GM21786 (cell line): ENCODE measurements around the gene PLCG2.
"Not testable (repeated sequence)": the region's sequence is repeated elsewhere in the genome, so short reads cannot be mapped to it uniquely, and the experiment has no call there.

Experiments used
- ATAC-seq: cut with Tn5 transposase; IDR thresholded peaks from one replicate; pipeline ENCODE4 v1.9.1; 2021; ENCODE audit not compliant: unreplicated experiment

Gene PLCG2

DNA sequence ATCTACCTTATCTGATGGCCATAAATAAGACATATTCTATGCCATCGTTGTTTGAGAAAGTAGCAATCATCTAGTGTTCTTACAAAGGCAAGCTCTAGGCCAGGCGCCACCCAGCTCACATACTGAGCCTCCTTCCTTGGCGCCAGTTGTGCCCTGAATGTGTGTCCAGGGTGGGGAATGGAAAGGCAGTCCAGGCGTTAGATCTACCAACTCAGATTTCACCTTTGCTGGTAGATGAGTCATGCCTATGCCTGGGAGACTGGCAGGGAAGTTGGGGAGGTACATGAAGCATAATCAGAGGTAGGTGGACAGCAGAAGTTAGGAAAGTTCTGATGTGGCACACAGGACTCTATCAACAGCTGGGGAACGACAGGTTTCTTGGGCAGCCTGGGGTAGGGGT lies 208.6 kb downstream of the PLCG2 start:
- ATAC-seq = no peak

DNA sequence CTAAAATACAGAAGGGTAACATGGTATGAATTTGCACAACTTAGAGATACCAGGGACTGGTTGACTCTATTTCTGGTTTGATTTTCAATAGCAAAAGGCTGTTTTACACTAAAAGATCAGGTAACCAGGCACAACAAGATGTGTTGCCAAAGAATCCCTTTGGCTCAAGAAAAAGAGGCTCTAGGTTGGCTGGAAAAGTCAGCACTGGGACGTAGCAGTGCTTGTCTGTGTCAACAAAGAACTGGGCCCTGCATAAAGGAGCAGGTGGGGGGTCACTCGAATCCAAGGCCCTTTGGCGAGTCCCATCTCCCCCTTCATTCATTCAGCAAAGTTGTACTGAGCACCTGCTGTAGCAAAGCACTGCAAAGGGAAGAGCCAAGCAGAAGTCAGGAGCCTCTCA lies 213.8 kb downstream of the PLCG2 start:
- no peak for ATAC-seq

DNA sequence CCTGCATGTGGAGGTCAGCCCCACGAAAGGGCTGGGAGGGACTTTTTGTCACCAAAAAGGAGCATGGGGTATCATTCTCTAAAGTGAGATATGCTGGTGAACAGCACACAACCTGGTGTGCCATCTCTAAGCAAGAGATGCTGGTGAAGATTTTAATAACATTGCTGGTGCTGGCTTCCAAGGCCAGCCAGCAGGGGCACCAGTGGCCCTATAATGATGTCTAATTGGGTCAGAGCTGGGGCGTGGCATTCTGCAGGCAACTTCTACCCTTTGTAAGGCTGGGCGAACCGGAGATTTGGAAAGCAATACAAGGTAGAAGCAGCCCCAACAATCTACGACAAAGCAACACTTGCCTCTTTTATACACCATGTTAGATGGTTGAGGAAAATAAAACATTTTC lies 215.4 kb downstream of the PLCG2 start:
- no peak for ATAC-seq

DNA sequence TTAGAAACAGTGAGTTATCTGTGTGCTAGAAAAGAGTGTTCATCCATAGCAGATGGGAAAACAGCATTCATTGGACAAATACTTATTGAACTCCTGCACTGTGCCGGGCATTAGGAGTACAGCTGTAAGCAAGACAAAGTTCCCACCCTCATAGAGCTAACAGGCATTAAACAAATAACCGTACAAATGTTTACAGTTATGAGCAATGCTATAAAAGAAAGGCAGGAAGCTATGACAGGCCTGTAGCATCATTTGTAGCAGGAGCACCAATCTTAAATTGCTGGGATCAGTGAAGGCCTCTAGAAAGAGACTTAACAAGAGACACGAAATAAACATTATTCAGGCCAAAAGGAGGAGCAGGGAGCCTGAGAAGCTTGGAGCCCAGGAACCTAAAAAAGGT lies 216.6 kb downstream of the PLCG2 start:
- ATAC-seq = no peak

DNA sequence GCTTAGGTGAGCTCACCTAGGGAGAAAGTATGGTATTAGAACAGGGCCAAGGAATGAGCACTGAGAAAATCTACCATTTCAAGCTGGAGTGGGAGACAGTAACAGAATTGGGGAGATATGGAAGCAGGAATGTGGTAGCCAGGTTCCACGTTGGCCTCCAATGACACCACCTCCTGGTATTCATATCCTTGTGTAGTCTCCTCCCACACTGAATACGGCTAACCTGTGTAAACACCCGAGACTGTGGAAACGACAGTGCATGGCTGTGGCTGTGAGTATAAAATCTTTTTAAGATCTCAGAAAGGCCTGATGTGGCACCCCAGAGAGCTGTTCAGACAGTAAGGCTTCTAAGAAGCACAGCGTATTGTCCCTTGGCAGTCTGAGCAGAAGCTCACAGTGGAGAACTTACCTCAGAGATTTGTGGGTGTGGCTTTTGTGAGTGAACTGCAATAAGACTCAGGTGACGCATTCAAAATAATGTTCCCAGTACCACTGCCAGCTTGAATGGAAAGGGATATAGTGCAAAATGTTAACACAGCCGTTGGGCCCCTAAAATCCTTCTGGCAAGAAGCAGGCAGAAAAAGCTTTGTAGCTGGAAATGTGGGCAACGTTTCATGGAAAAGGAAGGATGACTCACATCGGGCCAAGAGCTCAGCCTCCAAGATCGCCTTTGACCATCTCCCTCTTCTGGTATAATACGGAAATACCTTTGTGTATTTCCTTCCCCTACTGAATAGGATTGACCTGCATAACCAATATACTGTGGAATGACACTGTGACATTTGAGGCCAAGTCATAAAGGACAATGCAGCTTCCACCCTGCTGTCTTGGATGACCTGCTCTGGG lies 217.8 kb downstream of the PLCG2 start:
- ATAC-seq = no peak

DNA sequence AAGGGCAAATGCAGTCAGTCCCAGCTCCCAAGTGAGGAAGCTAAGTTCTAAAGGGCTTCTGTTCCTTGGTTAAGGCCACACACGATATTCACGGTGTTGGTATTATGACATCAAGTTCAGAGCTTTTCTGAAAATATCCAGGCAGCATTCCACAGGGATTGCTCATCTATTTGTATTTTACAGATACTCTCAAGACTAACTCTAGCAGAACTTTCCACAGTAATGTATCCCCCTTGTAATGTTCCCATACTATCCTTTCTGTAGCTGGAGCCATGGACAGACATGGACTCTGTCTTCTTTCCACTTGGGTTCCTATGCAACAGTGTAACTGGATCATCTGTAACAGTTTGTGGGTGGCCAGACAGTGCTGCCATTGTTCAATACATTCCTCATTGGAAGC lies 218.6 kb downstream of the PLCG2 start:
- no peak for ATAC-seq

DNA sequence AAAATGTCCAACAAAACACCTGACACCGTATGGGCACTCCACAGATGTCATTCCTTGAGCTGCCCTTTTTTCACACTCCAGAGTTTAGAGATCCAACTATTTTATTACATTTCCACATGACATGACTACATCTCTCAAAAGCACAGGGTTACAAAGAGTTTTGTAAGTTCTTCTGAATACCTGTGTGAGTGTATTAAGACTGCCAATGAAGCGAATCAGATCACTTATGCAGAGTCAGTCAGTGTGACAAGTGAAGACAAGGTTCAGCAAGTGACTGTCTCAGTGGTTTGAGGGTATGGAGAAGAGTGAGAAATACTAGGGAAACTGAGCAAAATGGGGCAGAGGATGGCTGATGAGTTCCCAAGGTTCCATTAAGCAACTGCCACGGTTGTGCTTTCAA lies 223.7 kb downstream of the PLCG2 start:
- no peak for ATAC-seq

DNA sequence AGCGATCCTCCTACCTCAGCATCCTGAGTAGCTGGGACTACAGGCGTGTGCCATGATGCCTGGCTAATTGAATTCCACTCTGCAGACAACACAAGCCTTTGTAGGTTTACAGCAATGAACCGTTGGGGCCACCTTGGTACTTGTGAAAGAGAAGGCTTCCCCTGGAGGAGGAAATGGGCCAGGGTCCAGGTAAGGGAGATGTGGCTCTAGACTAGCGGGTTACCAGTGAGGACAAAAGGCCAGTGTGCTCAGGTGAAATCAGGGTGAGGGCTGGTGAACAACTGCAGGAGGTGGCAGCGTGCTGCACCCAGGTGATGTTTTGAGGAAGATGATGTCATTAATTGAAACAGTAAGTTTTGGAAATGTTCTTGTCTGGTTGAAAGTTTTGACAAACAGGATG lies 225.5 kb downstream of the PLCG2 start:
- ATAC-seq = no peak

DNA sequence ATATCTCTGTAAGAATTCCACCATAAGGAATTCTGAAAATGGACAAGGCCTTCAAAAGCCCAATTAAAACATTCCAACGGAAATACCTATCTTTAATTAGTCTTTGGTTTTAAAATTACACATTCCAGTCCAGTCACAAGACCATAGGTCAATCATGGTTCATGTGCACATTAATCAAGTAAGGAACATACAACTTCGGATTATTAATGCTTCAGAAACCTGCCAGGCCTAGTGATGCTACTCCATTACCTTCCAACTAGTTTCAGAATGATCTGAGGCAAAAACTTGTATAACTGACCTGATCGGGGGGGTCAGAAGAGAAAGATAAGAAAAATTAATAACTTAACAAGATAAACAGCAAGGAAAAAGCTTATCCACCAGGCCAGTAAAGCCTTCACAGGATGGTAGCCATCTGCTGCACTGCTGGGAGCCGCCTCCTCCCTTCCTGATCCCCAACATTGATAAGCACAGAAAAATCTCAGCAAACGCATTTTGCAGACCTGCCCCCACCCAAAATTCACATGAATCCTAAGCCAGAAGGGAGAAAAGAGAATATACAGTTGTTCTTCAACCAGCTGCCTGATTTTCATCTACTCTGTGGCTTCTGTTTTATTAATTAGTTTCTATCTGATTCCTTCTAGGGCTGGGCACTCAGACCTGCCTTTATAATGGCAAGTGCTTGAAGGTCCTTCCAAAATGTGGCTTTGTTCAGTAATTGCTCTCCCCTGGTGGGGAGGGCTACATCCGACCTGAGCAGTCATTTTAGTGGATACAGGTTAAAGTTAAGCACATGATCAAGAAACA lies 226.1 kb downstream of the PLCG2 start:
- ATAC-seq = no peak

DNA sequence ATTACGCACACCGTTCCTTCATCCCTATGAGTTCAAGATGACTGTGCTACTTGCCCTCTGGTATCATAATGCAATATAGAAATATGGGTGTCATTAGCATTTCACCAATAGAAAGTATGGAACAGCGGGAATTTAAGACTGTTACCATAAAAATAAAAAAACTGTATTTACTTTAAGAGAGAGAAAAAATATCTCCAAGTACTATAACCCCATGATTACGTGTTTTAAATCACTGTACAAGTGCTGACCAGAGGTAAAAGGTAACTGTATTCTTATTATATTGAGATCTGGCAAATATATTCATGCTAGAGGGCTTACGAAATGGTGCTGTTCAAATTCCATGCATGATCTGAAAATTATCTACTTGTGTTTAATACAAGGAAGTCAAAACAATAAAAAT lies 226.9 kb downstream of the PLCG2 start:
- ATAC-seq = no peak

DNA sequence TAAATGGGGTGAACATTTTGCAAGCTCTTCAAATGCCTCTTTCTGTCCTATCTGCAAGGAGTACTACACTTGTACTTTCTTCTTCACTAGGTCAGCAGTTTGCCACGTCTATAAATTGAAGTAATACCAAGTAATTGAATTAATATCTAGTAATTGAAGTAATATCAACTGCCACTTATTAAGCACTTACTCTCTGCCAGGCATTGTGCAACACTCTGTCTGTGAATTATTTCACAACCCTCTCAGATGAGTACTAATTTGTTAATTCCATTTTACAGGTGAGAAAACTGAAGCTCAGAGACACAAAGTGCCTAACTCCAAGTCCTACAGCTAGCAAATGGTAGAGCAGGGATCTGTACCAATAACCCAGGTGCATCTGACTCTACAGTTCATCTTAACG lies 228.1 kb downstream of the PLCG2 start:
- ATAC-seq = no peak

DNA sequence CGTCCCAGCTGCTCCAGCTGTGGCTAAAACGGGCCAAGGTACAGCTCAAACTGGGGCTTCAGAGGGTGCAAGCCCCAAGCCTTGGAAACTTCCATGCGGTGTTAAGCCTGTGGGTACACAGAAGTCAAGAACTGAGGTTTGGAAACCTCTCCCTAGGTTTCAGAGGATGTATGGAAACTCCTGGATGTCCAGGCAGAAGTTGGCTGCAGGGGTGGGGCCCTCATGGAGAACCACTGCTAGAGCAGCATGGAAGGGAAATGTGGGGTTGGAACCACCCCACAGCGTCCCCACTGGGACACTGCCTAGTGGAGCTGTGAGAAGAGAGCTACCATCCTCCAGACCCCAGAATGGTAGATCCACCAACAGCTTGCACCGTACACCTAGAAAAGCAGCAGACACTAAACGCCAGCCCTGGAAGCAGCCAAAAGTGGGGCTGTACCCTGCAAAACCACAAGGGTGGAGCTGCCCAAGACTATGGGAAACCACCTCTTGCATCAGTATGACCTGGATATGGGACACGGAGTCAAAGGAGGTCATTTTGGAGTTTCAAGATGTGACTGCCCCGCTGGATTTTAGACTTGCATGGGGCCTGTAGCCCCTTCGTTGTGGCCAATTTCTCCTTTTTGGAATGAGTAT lies 230.0 kb downstream of the PLCG2 start:
- no peak for ATAC-seq

DNA sequence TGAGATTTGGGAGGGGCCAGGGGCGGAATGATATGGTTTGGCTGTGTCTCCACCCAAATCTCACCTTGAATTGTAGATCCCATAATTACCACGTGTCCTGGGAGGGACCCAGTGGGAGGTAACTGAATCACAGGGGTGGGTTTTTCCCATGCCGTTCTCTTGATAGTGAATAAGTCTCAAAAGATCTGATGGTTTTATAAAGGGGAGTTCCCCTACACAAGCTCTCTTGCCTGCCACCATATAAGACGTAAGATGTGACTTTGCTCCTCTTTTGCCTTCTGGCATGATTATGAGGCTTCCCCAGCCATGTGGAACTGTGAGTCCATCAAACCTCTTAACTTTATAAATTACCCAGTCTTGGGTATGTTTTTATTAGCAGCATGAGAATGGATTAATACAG lies 230.7 kb downstream of the PLCG2 start:
- ATAC-seq = not testable (repeated sequence)

DNA sequence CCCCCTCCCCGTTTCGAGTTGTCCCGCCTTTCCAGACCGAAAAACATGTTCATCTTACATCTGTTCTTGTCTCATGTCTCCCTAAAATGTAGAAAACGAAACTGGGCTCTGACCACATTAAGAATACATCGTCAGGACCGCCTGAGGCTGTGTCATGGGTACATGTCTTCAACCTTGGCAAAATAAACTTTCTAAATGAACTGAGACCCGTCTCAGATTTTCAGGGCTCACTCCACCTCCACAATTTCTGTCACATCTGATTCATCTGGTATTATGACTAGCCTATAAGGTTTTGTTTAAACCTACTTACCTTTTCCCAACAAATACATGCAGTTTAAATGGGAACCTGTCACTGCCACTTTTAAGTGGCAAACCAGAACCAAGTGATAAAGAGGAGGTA lies 231.6 kb downstream of the PLCG2 start:
- no peak for ATAC-seq

DNA sequence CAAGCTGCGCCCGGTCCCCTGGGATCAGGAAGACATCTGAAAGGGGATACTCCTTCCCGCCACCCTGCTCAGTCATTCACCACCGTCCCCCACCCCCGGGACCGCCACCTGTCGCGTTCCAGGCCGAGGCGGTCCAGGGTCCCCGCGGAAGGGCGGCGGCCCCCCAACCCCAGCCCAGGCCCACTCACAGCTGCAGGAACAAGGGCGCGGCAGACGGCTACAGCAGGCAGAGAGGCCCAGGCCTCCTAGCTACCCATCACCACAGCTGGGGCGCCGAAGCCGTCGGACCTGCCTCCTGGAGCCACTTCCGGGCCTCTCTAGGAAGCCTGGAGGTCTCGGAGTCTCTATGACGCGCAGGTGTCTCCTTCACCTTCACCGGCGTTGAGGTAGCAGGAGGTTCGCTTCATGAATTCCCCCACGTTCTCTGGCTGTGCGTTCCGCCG lies 232.1 kb downstream of the PLCG2 start, which contains the start of gene SDR42E1:
SDR42E1 (minus strand) TSS at position 272 of the 443 bp plus-strand sequence. CDS start 10,612 bp downstream, outside the sequence.
- ATAC-seq = peak; percentile 82
